ENCODE measurements around the gene DCAF4L1.

Gene DCAF4L1

DNA sequence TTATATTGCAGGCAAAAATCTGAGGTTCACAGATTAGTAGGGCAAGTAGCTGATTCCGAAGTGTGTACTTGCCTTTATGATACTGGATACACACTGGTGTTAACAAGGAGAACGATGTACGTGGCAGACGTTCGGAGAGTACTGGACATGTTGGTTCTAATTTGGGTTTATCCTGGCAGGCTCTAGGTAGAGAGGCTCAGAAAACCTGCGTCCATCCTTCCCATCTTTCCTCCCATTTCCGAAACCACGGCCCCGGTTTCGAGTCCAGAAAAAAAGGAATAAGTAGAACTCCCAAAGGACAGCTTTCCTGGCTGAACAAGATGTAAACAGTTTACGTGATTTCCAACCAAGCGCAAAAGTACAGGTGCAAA, 8.4 kb downstream of the DCAF4L1 start:
- Histone ChIP-seq H2AFZ (ENCODE audit: low read depth) (peak overlapping the region; percentile 83; the same call in 1 of the 2 replicates), H4K20me1 (ENCODE audit: insufficient read depth) (no peaks in the 10 kb centered on the region), H3K4me2 (peak overlapping the region; percentile 67), H3K27me3 (ENCODE audit: insufficient read depth, low read depth) (no peaks in the 10 kb centered on the region), H3K9ac (no peak overlapping the region), H3K4me3 (IDR thresholded peaks at IDR 0.05; ENCODE audit: insufficient read depth, low read depth, low read length) (no peak overlapping the region), H3K27ac (no peak overlapping the region), H3K36me3 (ENCODE audit: insufficient read depth) (no peaks in the 10 kb centered on the region), H3K4me1 (ENCODE audit: low read depth, poor library complexity, severe bottlenecking) (peaks cover 7% of the 10 kb centered on the region), H3K79me2 (ENCODE audit: insufficient read depth, low read depth) (peaks cover 16% of the 10 kb centered on the region; the same call in 1 of the 2 replicates)
- TF ChIP-seq, protein P1, sequence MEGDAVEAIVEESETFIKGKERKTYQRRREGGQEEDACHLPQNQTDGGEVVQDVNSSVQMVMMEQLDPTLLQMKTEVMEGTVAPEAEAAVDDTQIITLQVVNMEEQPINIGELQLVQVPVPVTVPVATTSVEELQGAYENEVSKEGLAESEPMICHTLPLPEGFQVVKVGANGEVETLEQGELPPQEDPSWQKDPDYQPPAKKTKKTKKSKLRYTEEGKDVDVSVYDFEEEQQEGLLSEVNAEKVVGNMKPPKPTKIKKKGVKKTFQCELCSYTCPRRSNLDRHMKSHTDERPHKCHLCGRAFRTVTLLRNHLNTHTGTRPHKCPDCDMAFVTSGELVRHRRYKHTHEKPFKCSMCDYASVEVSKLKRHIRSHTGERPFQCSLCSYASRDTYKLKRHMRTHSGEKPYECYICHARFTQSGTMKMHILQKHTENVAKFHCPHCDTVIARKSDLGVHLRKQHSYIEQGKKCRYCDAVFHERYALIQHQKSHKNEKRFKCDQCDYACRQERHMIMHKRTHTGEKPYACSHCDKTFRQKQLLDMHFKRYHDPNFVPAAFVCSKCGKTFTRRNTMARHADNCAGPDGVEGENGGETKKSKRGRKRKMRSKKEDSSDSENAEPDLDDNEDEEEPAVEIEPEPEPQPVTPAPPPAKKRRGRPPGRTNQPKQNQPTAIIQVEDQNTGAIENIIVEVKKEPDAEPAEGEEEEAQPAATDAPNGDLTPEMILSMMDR (conservative IDR thresholded peaks at IDR 0.05; ENCODE audit: low read depth, low read length) = no peak

DNA sequence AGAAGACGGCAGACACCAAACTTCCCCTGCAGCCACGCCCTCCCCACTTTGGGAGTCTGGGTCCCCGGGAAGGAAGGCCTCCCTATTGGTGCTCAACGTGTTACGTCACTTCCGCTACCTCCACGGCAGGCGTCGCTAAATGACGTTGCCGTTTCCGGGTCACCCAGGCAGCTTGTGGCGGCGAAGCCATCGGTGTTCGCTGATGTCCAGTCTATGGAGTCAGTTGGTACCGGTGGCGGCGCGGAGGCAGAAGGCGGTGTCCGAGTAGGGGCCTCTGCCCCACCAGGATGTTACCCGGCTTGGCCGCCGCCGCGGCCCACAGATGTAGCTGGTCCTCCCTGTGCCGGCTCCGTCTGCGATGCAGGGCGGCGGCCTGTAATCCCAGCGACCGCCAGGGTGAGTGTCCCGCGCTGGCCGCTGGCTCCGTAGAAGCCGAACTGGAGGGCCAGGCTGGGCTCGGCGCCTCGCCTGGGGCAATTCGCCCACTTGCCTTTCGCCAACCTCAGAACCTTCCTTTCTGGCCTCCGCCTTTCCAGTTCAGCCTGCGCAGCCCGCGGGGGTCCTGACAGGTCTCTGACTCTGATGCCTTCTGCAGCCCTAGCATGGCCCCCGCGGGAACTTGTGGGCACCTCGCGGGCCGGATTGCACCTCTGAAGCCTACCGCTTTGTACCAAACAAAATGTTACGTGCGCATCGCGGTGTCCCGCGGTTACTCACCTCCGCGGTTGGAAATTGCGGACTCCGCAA, 9.0 kb downstream of the DCAF4L1 start, which contains the start of gene SLC30A9:
TSS of gene SLC30A9 (plus strand) at position 166 of the 747 bp plus-strand sequence. CDS start at position 288, 122 bp downstream.
- Histone ChIP-seq H3K9ac (peak within 1 kb of the TSS; percentile 51; the same call in 1 of the 2 replicates), H3K27ac (peak within 1 kb of the TSS; percentile 35), H3K4me1 (ENCODE audit: low read depth, poor library complexity, severe bottlenecking) (peaks cover 7% of the 10 kb centered on the region), H3K27me3 (ENCODE audit: insufficient read depth, low read depth) (no peaks in the 10 kb centered on the region), H4K20me1 (ENCODE audit: insufficient read depth) (no peaks in the 10 kb centered on the region), H3K79me2 (ENCODE audit: insufficient read depth, low read depth) (peaks cover 16% of the 10 kb centered on the region; the same call in 1 of the 2 replicates), H2AFZ (ENCODE audit: low read depth) (peak within 1 kb of the TSS; percentile 83), H3K36me3 (ENCODE audit: insufficient read depth) (no peaks in the 10 kb centered on the region), H3K4me3 (IDR thresholded peaks at IDR 0.05; ENCODE audit: insufficient read depth, low read depth, low read length) (no peak within 1 kb of the TSS), H3K4me2 (peak within 1 kb of the TSS; percentile 67)
- TF ChIP-seq, protein P1 (conservative IDR thresholded peaks at IDR 0.05; ENCODE audit: low read depth, low read length) = no peak

DNA sequence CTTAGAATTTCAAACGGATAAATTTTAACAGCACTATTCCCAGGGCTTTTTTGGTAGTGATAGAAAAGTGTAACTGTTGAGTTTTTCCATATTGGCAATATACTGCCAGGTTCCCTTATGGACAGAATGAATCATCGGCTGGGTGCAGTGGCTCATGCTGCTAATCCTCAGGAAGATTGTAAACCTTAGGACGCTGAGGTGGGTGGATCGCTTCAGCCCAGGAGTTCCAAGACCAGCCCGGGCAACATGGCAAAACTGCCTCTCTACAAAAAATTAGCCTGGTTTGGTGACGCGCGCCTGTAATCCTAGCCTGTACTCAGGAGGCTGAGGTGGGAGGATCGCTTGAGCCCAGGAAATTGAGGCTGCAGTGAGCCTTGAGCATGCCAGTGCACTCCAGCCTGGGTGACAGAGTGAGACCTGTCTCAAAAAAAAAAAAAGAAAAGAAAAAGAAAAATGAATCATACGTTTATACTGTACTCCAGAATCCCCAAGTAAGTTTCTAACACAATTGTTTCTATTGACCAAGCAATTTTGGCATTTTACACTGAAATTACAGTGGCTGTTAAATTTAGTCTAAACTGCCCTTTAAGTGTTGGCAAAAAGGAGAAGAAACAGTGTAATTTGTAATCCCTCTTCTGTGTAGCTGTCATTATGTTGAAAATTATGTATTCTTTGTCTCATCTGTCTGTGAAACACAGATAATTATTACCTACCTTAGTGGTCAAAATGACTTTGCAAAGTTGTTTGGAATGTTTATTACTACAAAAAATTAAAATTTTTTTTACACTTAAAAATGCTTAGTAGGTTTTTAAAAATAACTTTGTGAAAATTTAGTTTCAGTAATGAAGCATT, 10.6 kb downstream of the DCAF4L1 start:
- TF ChIP-seq, protein P1 (conservative IDR thresholded peaks at IDR 0.05; ENCODE audit: low read depth, low read length) = no peak
- H2AFZ ChIP-seq (ENCODE audit: low read depth) = no peak overlapping the region
- H3K36me3 ChIP-seq (ENCODE audit: insufficient read depth) = no peaks in the 10 kb centered on the region
- H3K4me1 ChIP-seq (ENCODE audit: low read depth, poor library complexity, severe bottlenecking) = peaks cover 7% of the 10 kb centered on the region
- no peak overlapping the region for H3K27ac ChIP-seq
- H3K27me3 ChIP-seq (ENCODE audit: insufficient read depth, low read depth) = no peaks in the 10 kb centered on the region
- no peaks in the 10 kb centered on the region for H4K20me1 ChIP-seq (ENCODE audit: insufficient read depth)
- no peak overlapping the region; the same call in 1 of the 2 replicates for H3K4me2 ChIP-seq
- H3K4me3 ChIP-seq (IDR thresholded peaks at IDR 0.05; ENCODE audit: insufficient read depth, low read depth, low read length) = no peak overlapping the region
- H3K9ac ChIP-seq = no peak overlapping the region
- peaks cover 16% of the 10 kb centered on the region; the same call in 1 of the 2 replicates for H3K79me2 ChIP-seq (ENCODE audit: insufficient read depth, low read depth)

DNA sequence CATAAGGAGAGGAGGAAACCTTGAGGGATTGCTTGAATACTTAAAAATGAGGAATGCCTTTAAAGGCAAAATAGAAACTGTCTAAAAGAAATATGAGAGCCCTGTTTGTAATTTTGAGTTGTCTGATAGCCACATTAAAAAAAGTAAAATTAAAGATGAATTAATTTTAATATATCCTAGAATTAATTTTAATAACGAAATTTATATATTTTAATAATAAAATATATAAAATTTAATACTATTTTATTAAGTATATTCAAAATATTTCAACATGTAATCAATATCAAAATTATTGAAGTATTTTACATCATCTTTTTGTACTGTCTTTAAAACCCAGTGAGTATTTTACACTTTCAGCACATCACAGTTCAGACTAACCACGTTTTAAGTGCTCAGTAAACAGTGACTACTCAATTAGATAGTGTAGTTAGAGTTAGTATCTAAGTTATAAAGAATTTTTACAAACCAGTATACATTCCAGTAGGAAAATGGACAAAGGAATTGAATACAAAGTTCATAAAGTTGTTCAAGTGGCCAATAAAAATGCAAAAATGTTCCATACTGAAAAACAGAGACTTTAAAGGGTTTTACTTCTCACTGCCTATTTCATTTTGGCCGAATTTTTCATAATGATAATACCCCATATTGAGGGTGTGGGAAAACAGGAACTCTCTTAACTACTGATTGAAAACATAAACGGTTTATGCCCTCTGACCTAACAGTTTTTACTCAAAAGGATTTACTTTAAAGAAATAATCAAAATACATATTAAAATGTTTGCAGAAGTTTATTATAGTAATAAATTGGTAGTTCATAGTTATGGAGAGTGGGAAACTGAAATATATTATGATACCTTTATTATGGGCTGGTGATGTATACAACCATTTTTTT, 11.7 kb downstream of the DCAF4L1 start:
- TF ChIP-seq, protein P1 (conservative IDR thresholded peaks at IDR 0.05; ENCODE audit: low read depth, low read length) = no peak
- Histone ChIP-seq H3K36me3 (ENCODE audit: insufficient read depth) (no peaks in the 10 kb centered on the region), H2AFZ (ENCODE audit: low read depth) (no peak overlapping the region), H3K4me1 (ENCODE audit: low read depth, poor library complexity, severe bottlenecking) (peaks cover 7% of the 10 kb centered on the region), H3K4me3 (IDR thresholded peaks at IDR 0.05; ENCODE audit: insufficient read depth, low read depth, low read length) (no peak overlapping the region), H3K27ac (no peak overlapping the region), H3K79me2 (ENCODE audit: insufficient read depth, low read depth) (peaks cover 16% of the 10 kb centered on the region; the same call in 1 of the 2 replicates), H4K20me1 (ENCODE audit: insufficient read depth) (no peaks in the 10 kb centered on the region), H3K27me3 (ENCODE audit: insufficient read depth, low read depth) (no peaks in the 10 kb centered on the region), H3K9ac (no peak overlapping the region), H3K4me2 (no peak overlapping the region)

Data from KMS-11 (cell line).